Osteoblast (primary cell): Measurements from ENCODE around the gene ADAMTS14. TPM values are rescaled to one million over a fixed set of nuclear protein-coding genes. Genes with fewer than 3 reads are reported as not detected.
"Not testable (repeated sequence)": the region's sequence is repeated elsewhere in the genome, so short reads cannot be mapped to it uniquely, and the experiment has no call there.

Source experiments
- DNase-seq: peaks from one replicate; pipeline ENCODE4 v3.0.0; 2011; ENCODE audit warnings: low spot score, mixed read lengths; ENCODE audit not compliant: insufficient read length; ENCODE audit errors: missing footprints
- H2AFZ ChIP-seq: 2 replicates; pipeline ENCODE4 v1.6.0; 2011; ENCODE audit warnings: mild to moderate bottlenecking, low read length
- H3K27ac ChIP-seq: 2 replicates; pipeline ENCODE4 v1.5.1; 2011; ENCODE audit warnings: mild to moderate bottlenecking, low read depth, low read length, moderate library complexity
- H3K27me3 ChIP-seq: 2 replicates; pipeline ENCODE4 v1.6.0; 2012; ENCODE audit warnings: mild to moderate bottlenecking, control low read depth, inconsistent platforms, low read length, moderate library complexity; ENCODE audit not compliant: insufficient read depth
- H3K36me3 ChIP-seq: 2 replicates; pipeline ENCODE4 v1.5.1; 2011; ENCODE audit warnings: mild to moderate bottlenecking, low read length, control low read depth, moderate library complexity; ENCODE audit not compliant: insufficient read depth
- H3K4me1 ChIP-seq: 2 replicates; pipeline ENCODE4 v1.5.1; 2011; ENCODE audit warnings: mild to moderate bottlenecking, low read length, control low read depth, moderate library complexity; ENCODE audit not compliant: insufficient read depth
- H3K4me2 ChIP-seq: 2 replicates; pipeline ENCODE4 v1.6.0; 2011; ENCODE audit warnings: mild to moderate bottlenecking, low read length; ENCODE audit not compliant: insufficient read depth
- H3K4me3 ChIP-seq: fragments of 200-600 bp; sonication (generic); 3 replicates; pipeline ENCODE4 v1.5.1; 2012; ENCODE audit warnings: mild to moderate bottlenecking, low read length, inconsistent platforms; ENCODE audit not compliant: insufficient read depth
- H3K79me2 ChIP-seq: 2 replicates; pipeline ENCODE4 v1.6.0; 2012; ENCODE audit warnings: mild to moderate bottlenecking, low read length, control low read depth, inconsistent platforms; ENCODE audit not compliant: insufficient read depth
- H3K9me3 ChIP-seq: 2 replicates; pipeline ENCODE4 v1.5.1; 2011; ENCODE audit warnings: low read depth, low read length, control low read depth
- H4K20me1 ChIP-seq: 2 replicates; pipeline ENCODE4 v1.6.0; 2012; ENCODE audit warnings: mild to moderate bottlenecking, low read length, control low read depth; ENCODE audit not compliant: insufficient read depth
- total RNA-seq: library from RNA; depleted of rRNA; stranded (reverse); fragments of >200 nt; gene quantifications from 2 replicates; pipeline ENCODE4 v1.2.3, GENCODE V29; 2012
- TF ChIP-seq, protein P1 (sequence below): IDR thresholded peaks from 2 replicates; pipeline ENCODE4 v1.5.1; 2011; ENCODE audit warnings: mild to moderate bottlenecking, low read depth, low read length, moderate library complexity; ENCODE audit errors: extremely low read depth

ADAMTS14 gene
- total RNA-seq, 1 donor = 2.9 TPM

DNA sequence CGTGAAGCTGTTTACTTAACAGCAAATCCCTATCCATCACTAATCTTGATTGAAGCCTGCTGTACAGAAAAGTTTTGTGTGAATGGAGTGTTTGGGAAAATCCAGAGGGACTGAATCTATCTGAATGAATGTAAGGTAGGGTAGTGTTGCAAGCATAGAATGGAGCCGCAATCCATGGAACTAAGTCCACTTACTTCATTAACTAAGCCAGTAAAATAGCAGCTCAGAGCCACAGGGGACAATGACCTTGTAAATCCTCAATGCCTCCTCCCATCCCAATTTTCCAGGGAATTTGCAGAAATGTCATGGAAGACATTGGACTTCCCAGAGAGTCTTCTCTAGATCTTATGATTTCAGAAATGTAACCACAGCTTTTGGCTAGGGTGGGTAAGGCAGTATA lies 97.7 kb downstream of the ADAMTS14 start:
- Histone ChIP-seq H3K4me3 (no peak overlapping the region), H3K9me3 (peaks cover 2% of the 10 kb centered on the region), H3K27ac (no peak overlapping the region), H3K27me3 (peaks cover 3% of the 10 kb centered on the region), H3K4me2 (no peak overlapping the region), H3K36me3 (no peaks in the 10 kb centered on the region), H3K79me2 (no peaks in the 10 kb centered on the region), H4K20me1 (no peaks in the 10 kb centered on the region), H3K4me1 (no peaks in the 10 kb centered on the region), H2AFZ (no peak overlapping the region)
- TF ChIP-seq, protein P1, sequence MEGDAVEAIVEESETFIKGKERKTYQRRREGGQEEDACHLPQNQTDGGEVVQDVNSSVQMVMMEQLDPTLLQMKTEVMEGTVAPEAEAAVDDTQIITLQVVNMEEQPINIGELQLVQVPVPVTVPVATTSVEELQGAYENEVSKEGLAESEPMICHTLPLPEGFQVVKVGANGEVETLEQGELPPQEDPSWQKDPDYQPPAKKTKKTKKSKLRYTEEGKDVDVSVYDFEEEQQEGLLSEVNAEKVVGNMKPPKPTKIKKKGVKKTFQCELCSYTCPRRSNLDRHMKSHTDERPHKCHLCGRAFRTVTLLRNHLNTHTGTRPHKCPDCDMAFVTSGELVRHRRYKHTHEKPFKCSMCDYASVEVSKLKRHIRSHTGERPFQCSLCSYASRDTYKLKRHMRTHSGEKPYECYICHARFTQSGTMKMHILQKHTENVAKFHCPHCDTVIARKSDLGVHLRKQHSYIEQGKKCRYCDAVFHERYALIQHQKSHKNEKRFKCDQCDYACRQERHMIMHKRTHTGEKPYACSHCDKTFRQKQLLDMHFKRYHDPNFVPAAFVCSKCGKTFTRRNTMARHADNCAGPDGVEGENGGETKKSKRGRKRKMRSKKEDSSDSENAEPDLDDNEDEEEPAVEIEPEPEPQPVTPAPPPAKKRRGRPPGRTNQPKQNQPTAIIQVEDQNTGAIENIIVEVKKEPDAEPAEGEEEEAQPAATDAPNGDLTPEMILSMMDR = no peak
- peak; percentile 41 for DNase-seq

DNA sequence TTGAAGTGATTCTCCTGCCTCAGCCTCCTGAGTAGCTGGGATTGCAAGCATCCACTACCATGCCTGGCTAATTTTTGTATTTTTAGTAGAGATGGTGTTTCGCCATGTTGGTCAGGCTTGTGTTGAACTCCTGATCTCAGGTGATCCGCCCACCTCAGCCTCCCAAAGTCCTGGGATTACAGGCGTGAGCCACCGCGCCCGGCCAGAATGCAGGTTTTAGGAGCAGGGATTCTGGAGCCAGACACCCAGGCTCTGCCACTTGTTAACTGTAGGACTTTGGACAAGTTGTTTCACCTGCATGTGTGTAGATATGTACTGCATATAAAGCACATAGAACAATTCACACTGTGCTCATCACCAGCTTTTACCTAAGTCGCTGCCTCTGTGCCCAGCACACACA lies 98.2 kb downstream of the ADAMTS14 start:
- not testable (repeated sequence) for H3K79me2 ChIP-seq, H3K36me3 ChIP-seq, H3K4me3 ChIP-seq, H4K20me1 ChIP-seq, H3K4me1 ChIP-seq, H3K9me3 ChIP-seq, H3K4me2 ChIP-seq, H3K27ac ChIP-seq, DNase-seq, H2AFZ ChIP-seq, H3K27me3 ChIP-seq

DNA sequence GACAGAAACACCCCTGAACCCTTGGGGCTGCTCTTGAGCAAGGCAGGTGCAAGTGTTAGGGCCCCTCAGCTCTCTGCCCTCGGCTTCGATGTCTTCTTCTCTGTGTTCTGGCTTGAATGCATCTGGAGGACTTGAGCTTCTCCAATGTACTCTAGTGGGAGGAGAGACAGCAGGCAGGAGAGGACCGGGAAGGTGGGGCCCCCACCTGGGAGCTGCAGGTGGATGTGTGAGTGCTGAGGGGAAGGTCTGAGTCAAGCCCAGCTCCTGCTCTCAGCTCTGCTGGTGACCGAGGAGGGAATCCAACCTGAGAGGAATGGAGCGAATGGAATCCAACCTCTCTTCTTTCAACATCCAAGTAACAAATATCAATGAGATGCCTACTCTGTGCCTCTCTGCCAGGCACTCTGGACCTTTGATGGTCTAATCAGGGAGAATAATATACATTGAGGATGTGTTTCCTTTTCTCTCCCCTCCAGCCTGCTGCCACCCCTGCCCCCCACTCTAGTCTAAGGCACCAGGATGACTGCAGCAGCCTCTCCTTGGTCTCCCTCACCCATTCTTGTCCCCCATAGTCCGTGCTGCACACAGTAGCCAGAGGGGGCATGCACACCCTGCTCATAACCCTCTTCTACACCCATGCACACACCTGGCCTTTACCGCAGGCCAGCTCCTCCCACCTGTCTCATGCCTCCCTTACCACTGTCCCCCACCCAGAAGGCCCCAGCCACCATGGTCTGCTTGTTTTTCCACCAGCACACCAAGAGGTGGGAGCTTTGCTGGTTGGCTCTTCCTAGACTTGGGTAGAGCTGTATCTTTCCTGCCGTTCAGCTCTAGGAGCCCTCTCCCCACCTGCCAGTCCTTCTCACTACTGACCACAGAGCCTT lies 99.2 kb downstream of the ADAMTS14 start:
- no peak overlapping the region for H3K27ac ChIP-seq
- no peaks in the 10 kb centered on the region for H3K9me3 ChIP-seq
- H3K79me2 ChIP-seq = no peaks in the 10 kb centered on the region
- H3K4me3 ChIP-seq = no peak overlapping the region
- no peak overlapping the region for H2AFZ ChIP-seq
- TF ChIP-seq, protein P1 = no peak
- H3K36me3 ChIP-seq = no peaks in the 10 kb centered on the region
- H4K20me1 ChIP-seq = no peaks in the 10 kb centered on the region
- peak; percentile 52 for DNase-seq
- peaks cover 3% of the 10 kb centered on the region for H3K27me3 ChIP-seq
- H3K4me2 ChIP-seq = no peak overlapping the region
- no peaks in the 10 kb centered on the region for H3K4me1 ChIP-seq

DNA sequence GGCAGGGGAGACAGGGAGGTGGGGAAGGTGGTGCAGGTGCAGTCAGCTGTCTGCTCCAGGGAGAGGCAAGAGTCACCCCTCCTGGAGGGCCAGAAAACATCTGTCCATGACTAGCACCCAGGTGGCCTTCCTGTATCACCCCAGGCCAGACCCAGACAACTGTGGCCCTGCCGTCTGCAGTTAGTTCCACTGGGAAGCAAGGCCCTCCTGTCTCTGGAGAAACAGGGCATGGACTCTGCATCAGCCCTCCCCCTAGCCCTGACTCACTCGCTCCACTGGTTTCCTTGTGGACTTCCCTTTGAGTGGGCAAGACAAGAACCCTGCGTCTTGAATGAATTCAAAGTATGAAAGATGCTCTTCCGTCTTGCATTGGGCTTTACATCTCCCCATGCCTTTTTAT lies 100.3 kb downstream of the ADAMTS14 start:
- TF ChIP-seq, protein P1 = no peak
- peaks cover 3% of the 10 kb centered on the region for H3K27me3 ChIP-seq
- no peaks in the 10 kb centered on the region for H4K20me1 ChIP-seq
- no peaks in the 10 kb centered on the region for H3K79me2 ChIP-seq
- DNase-seq = peak; percentile 80
- no peaks in the 10 kb centered on the region for H3K9me3 ChIP-seq
- H3K27ac ChIP-seq = no peak overlapping the region
- H3K4me3 ChIP-seq = no peak overlapping the region
- no peaks in the 10 kb centered on the region for H3K36me3 ChIP-seq
- H3K4me1 ChIP-seq = no peaks in the 10 kb centered on the region
- H2AFZ ChIP-seq = no peak overlapping the region
- H3K4me2 ChIP-seq = no peak overlapping the region
